H1 (cell line): ENCODE measurements around the gene LRRTM2. TPM values are rescaled to one million over a fixed set of nuclear protein-coding genes. Genes with fewer than 3 reads are reported as not detected.
A peak's percentile ranks its signal among the peaks of the same experiment; 100 is the strongest.

Experiments
- CTCF ChIA-PET: fragments of 300-600 bp; sonication (Branson Sonifier 250); formaldehyde crosslinking; loops from one replicate; lab custom pipeline; 2021; ENCODE audit not compliant: partially characterized antibody; lab: Charles Lee
- POLR2A ChIA-PET: fragments of 300-600 bp; sonication (Branson Sonifier 250); formaldehyde crosslinking; loops from one replicate; lab custom pipeline; 2021; ENCODE audit warnings: inconsistent platforms; ENCODE audit not compliant: partially characterized antibody; lab: Charles Lee
- DNase-seq, 2 experiments: peaks; one replicate each; pipeline versions ENCODE4 v3.0.0 to v3.0.0-alpha.2; 2010 to 2022; ENCODE audit warnings: low spot score in 2 of 2, low read depth in 1 of 2, mixed read lengths in 1 of 2
- FAIRE-seq: peaks from 2 replicates; lab custom pipeline; 2011; peaks lifted over from hg19 to GRCh38; lab: Jason Lieb, UNC
- H2AFZ ChIP-seq: 2 replicates; pipeline ENCODE4 v1.8.1; 2012; ENCODE audit warnings: low read length, inconsistent platforms
- H2AK5ac ChIP-seq: 2 replicates; pipeline ENCODE4 v1.6.1; 2013; ENCODE audit warnings: low read depth, low read length
- H2BK120ac ChIP-seq: replicated peaks from 2 replicates; pipeline ENCODE3; 2013; ENCODE audit warnings: low read depth, low read length, inconsistent platforms
- H2BK12ac ChIP-seq: 2 replicates; pipeline ENCODE4 v1.6.1; 2013; ENCODE audit warnings: low read depth, low read length
- H2BK15ac ChIP-seq: 2 replicates; pipeline ENCODE4 v1.6.1; 2013; ENCODE audit warnings: low read length
- H2BK20ac ChIP-seq: 2 replicates; pipeline ENCODE4 v1.6.1; 2013; ENCODE audit warnings: low read length
- H2BK5ac ChIP-seq: 2 replicates; pipeline ENCODE4 v1.6.1; 2013; ENCODE audit warnings: low read depth, low read length
- H3K14ac ChIP-seq: 2 replicates; pipeline ENCODE4 v1.6.1; 2013; ENCODE audit warnings: inconsistent platforms; ENCODE audit not compliant: insufficient read length
- H3K18ac ChIP-seq: 2 replicates; pipeline ENCODE4 v1.6.1; 2013; ENCODE audit warnings: low read length; ENCODE audit errors: extremely low read depth
- H3K23ac ChIP-seq: 2 replicates; pipeline ENCODE4 v1.6.1; 2013; ENCODE audit warnings: inconsistent platforms; ENCODE audit not compliant: insufficient read length
- H3K23me2 ChIP-seq: 2 replicates; pipeline ENCODE4 v1.6.1; 2013; ENCODE audit warnings: low read depth, low read length
- H3K27ac ChIP-seq: 2 replicates; pipeline ENCODE4 v1.6.1; 2011; ENCODE audit warnings: low read depth, low read length, inconsistent platforms
- H3K27me3 ChIP-seq, 4 experiments: replicated peaks in 1 of 4; 1 replicate in 1 of 4; 2 replicates in 3 of 4; pipeline versions ENCODE4 v1.6.1 to v1.8.1; 2011 to 2013; ENCODE audit warnings: low read length in 3 of 4, mild to moderate bottlenecking in 3 of 4, inconsistent platforms in 2 of 4, mixed read lengths in 2 of 4, moderate library complexity in 1 of 4; ENCODE audit not compliant: control insufficient read depth in 3 of 4, insufficient read depth in 3 of 4; ENCODE audit errors: extremely low read depth in 1 of 4
- H3K36me3 ChIP-seq, 4 experiments: 2 replicates each; pipeline versions ENCODE4 v1.6.1 to v1.8.1; 2011 to 2013; ENCODE audit warnings: mild to moderate bottlenecking in 4 of 4, low read length in 3 of 4, moderate library complexity in 2 of 4, control low read depth in 1 of 4, inconsistent platforms in 1 of 4; ENCODE audit not compliant: insufficient read depth in 4 of 4, control insufficient read depth in 2 of 4
- H3K4ac ChIP-seq: replicated peaks from 2 replicates; pipeline ENCODE3; 2013; ENCODE audit warnings: low read length, low read depth, mixed read lengths, inconsistent platforms; ENCODE audit not compliant: insufficient read length
- H3K4me1 ChIP-seq, 4 experiments: replicated peaks in 1 of 4; 1 replicate in 1 of 4; 2 replicates in 3 of 4; pipeline versions ENCODE4 v1.6.1 to v1.8.1; 2011 to 2013; ENCODE audit warnings: low read length in 3 of 4, inconsistent platforms in 2 of 4, mixed read lengths in 1 of 4; ENCODE audit not compliant: insufficient read depth in 4 of 4, control insufficient read depth in 3 of 4
- H3K4me2 ChIP-seq, 2 experiments: 2 replicates each; pipeline versions ENCODE4 v1.6.1 to v1.8.1; 2011 to 2013; ENCODE audit warnings: low read depth in 2 of 2, low read length in 2 of 2, control low read depth in 1 of 2, inconsistent platforms in 1 of 2, mild to moderate bottlenecking in 1 of 2; ENCODE audit not compliant: insufficient read depth in 1 of 2
- H3K4me3 ChIP-seq, 4 experiments: fragments of 200-600, 300-600 bp in 1 of 4; sonication (generic), shearing (Covaris generic), sonication (Bioruptor Twin) in 1 of 4; 2 replicates each; pipeline versions ENCODE4 v1.5.1 to v1.8.1; 2011 to 2016; ENCODE audit warnings: low read length in 4 of 4, low read depth in 3 of 4, control low read depth in 2 of 4, inconsistent platforms in 2 of 4, mild to moderate bottlenecking in 2 of 4, mixed read lengths in 1 of 4, moderate library complexity in 1 of 4; ENCODE audit not compliant: insufficient read depth in 2 of 4; ENCODE audit errors: extremely low read depth in 1 of 4
- H3K56ac ChIP-seq: replicated peaks from 2 replicates; pipeline ENCODE3; 2013; ENCODE audit warnings: low read depth, mild to moderate bottlenecking, mixed read lengths, low read length, inconsistent platforms; ENCODE audit not compliant: insufficient read length
- H3K79me1 ChIP-seq: 2 replicates; pipeline ENCODE4 v1.6.1; 2013; ENCODE audit warnings: low read depth, low read length, control low read depth
- H3K79me2 ChIP-seq, 2 experiments: 2 replicates each; pipeline versions ENCODE4 v1.6.1 to v1.8.1; 2012 to 2013; ENCODE audit warnings: low read length in 2 of 2, mild to moderate bottlenecking in 2 of 2, inconsistent platforms in 1 of 2; ENCODE audit not compliant: insufficient read depth in 2 of 2, control insufficient read depth in 1 of 2
- H3K9ac ChIP-seq, 4 experiments: replicated peaks in 1 of 4; 1 replicate in 1 of 4; 2 replicates in 3 of 4; pipeline versions ENCODE4 v1.6.1 to v1.8.1; 2011 to 2013; ENCODE audit warnings: low read depth in 3 of 4, low read length in 3 of 4, control low read depth in 2 of 4, mild to moderate bottlenecking in 2 of 4, moderate library complexity in 2 of 4, inconsistent platforms in 1 of 4; ENCODE audit errors: extremely low read depth in 1 of 4
- H3K9me3 ChIP-seq, 2 experiments: 2 replicates each; pipeline versions ENCODE4 v1.6.1 to v1.8.1; 2012 to 2013; ENCODE audit warnings: mild to moderate bottlenecking in 2 of 2, moderate library complexity in 2 of 2, control low read depth in 1 of 2, inconsistent platforms in 1 of 2, low read depth in 1 of 2, low read length in 1 of 2, mixed read lengths in 1 of 2; ENCODE audit not compliant: insufficient read depth in 2 of 2
- H4K20me1 ChIP-seq, 2 experiments: replicated peaks in 1 of 2; 2 replicates each; pipeline versions ENCODE3 to v1.8.1; 2011 to 2013; ENCODE audit warnings: inconsistent platforms in 2 of 2, low read length in 2 of 2, mild to moderate bottlenecking in 1 of 2; ENCODE audit not compliant: insufficient read depth in 2 of 2, control insufficient read depth in 1 of 2
- H4K5ac ChIP-seq: 2 replicates; pipeline ENCODE4 v1.6.1; 2013; ENCODE audit warnings: low read length, low read depth, mixed read lengths, inconsistent platforms; ENCODE audit not compliant: insufficient read length
- H4K8ac ChIP-seq: 2 replicates; pipeline ENCODE4 v1.8.0; 2013; ENCODE audit warnings: mild to moderate bottlenecking, moderate library complexity, low read length, inconsistent platforms; ENCODE audit not compliant: insufficient read depth; ENCODE audit errors: extremely low read depth
- H4K91ac ChIP-seq: replicated peaks from 2 replicates; pipeline ENCODE3; 2013; ENCODE audit warnings: low read length, mixed read lengths, inconsistent platforms; ENCODE audit not compliant: insufficient read length
- EP300 ChIP-seq, 2 experiments: IDR thresholded peaks; 1 replicate in 1 of 2; 2 replicates in 1 of 2; pipeline ENCODE4 v1.6.1; 2011 to 2012; ENCODE audit warnings: low read depth in 2 of 2, low read length in 2 of 2, mild to moderate bottlenecking in 2 of 2, borderline replicate concordance in 1 of 2, inconsistent platforms in 1 of 2, moderate library complexity in 1 of 2
- RFX5 ChIP-seq: IDR thresholded peaks from 2 replicates; pipeline ENCODE4 v1.6.1; 2011; ENCODE audit warnings: low read depth, low read length, improper control_type of control experiment, borderline replicate concordance
- WGBS, 2 experiments: shearing (Covaris generic) in 1 of 2; methylation state at CpG; one replicate each; pipeline versions ENCODE4 v1.1.6 to v1.1.7; 2013 to 2015; ENCODE audit warnings: low lambda C conversion rate in 2 of 2, mixed read lengths in 2 of 2, inconsistent platforms in 1 of 2, low coverage in 1 of 2, missing lambda C conversion rate in 1 of 2; ENCODE audit not compliant: insufficient replicate concordance in 2 of 2, insufficient coverage in 1 of 2, insufficient read length in 1 of 2; ENCODE audit errors: extremely low coverage in 1 of 2, missing lambda C conversion rate in 1 of 2; 5-methylcytosine and 5-hydroxymethylcytosine counted together
- polyA plus RNA-seq, 7 experiments: library from polyadenylated mRNA; depleted of rRNA in 3 of 7; stranded (reverse) in 5 of 7; unstranded in 2 of 7; fragments of >200 nt in 5 of 7; fragments of 200-250 nt in 2 of 7; gene quantifications; 1 replicate in 5 of 7; 2 replicates in 1 of 7; 4 replicates in 1 of 7; pipeline versions ENCODE4 v1.2.1 to v1.2.3, GENCODE V29; 2011 to 2013; ENCODE audit warnings: missing spikeins in 2 of 7, mixed read lengths in 2 of 7
- total RNA-seq: library from RNA; stranded (reverse); fragmentation: NEBNext Ultra II Directional; extraction: Animal tissue kit (Norgen Biotek cat#: 25700); gene quantifications from 2 replicates; pipeline ENCODE4 v1.2.1, GENCODE V29; 2021

The LRRTM2 gene
- total and polyA plus RNA-seq, 2 of the 8 experiments (the other 6 are each of a cell fraction or from before 2014, with no cell fraction given) = not detected

DNA sequence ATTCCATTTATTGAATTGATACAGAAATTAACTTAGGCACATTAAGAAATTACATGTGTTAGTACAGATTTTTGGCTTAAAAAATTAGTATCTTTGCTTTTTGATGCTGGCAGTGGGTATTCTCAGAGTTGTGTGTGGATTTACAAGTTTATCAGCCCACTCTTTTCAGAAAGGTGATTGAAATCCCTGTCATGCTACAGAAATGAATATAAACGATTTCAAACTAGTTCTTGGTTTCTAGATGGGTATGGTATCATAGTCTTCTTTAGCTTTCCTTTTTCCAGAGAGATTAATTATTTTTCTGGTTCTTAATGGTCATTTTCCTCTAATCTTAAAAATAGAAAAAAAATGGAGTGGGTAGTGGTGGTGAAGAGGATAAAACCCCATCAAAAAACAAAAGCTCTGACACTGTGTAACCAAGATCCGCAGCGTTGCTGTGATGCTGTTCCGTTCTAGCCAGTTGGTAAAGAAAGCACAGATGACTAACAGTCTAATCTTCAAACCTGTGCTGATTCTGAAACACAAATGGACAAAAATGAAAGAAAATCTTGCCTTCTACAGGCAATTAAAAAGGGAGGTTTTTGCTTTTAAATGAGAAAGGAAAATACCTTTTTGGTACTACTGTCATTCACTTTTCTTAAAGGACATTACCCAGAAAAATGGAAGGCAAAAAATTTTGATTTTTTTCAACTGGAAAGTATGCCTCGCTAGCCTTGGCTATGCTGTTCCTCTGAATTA is 5.2 kb downstream of the LRRTM2 start:
- CTCF ChIA-PET = interaction anchor here (0.5 to 2.6 kb wide), 6 partner anchors 44 to 323 kb away, joined by 3 to 13 read pairs (median 5); no protein-coding TSS in a partner anchor
- H3K27me3 ChIP-seq = no peaks in the 10 kb centered on the region
- POLR2A ChIA-PET = interaction anchor here (1.4 to 2.0 kb wide), 2 partner anchors 9 to 14 kb away, joined by 4 read pairs; no protein-coding TSS in a partner anchor
- no peak overlapping the region for H4K91ac ChIP-seq
- H2BK15ac ChIP-seq = no peak overlapping the region
- H4K5ac ChIP-seq = no peak overlapping the region
- no peak overlapping the region for H3K23ac ChIP-seq
- peaks cover 0 to 69% of the 10 kb centered on the region in 2 experiments for H3K79me2 ChIP-seq
- 0 out of 2 replicates have a peak overlapping the region, but pooled peaks have one; percentile 30 for H2BK5ac ChIP-seq
- H3K79me1 ChIP-seq = no peaks in the 10 kb centered on the region; the same call in 1 of the 2 replicates
- TF ChIP-seq EP300 (IDR thresholded peaks at IDR 0.05; ENCODE audit: borderline replicate concordance in 1 of 2, low read depth in 2 of 2, low read length in 2 of 2) (no peak), RFX5 (no peak)
- no peak overlapping the region for H3K18ac ChIP-seq
- H3K4me2 ChIP-seq = peak overlapping the region in 1 of 2 experiments; percentile 15; a peak in 1 of 4 replicates
- no peak overlapping the region for H3K27ac ChIP-seq
- H2BK12ac ChIP-seq = no peak overlapping the region
- H3K9me3 ChIP-seq = no peaks in the 10 kb centered on the region
- H2BK20ac ChIP-seq = no peak overlapping the region
- H3K4ac ChIP-seq = no peak overlapping the region
- H3K4me1 ChIP-seq = peaks cover 0 to 20% (median 15%) of the 10 kb centered on the region in 4 experiments; a peak in 5 of 7 replicates
- H3K36me3 ChIP-seq = no peaks in the 10 kb centered on the region
- H2BK120ac ChIP-seq = no peak overlapping the region
- peaks cover 0 to 1% of the 10 kb centered on the region in 2 experiments for H4K20me1 ChIP-seq
- FAIRE-seq = no peak
- no peak overlapping the region for H2AK5ac ChIP-seq
- H4K8ac ChIP-seq = no peak overlapping the region
- no peak for DNase-seq
- WGBS, 2 experiments = 80% methylated on average over 5 of the region's 5 CpGs; no CpG with 5 or more reads in 1 of the 2 experiments
- H2AFZ ChIP-seq = no peak overlapping the region
- no peak overlapping the region for H3K4me3 ChIP-seq
- H3K56ac ChIP-seq = no peak overlapping the region
- no peaks in the 10 kb centered on the region for H3K23me2 ChIP-seq
- H3K9ac ChIP-seq = no peak overlapping the region
- H3K14ac ChIP-seq = no peak overlapping the region
